Activated CD8-positive, alpha-beta memory T cell treated with anti-CD3 and anti-CD28 coated beads for 36 hours (primary cell): ENCODE results near the gene SPATA25. TPM values are rescaled to one million over a fixed set of nuclear protein-coding genes. Genes with fewer than 3 reads are reported as not detected.

ENCODE experiments used
- CTCF ChIA-PET: fragments of 350-600 bp; sonication (Branson Sonifier 250); formaldehyde crosslinking; loops from one replicate; lab custom pipeline; 2021; ENCODE audit warnings: antibody characterized with exemption; lab: Charles Lee
- POLR2A ChIA-PET: fragments of 350-600 bp; sonication (Branson Sonifier 250); formaldehyde crosslinking; loops from one replicate; lab custom pipeline; 2021; ENCODE audit warnings: antibody characterized with exemption; lab: Charles Lee
- total RNA-seq, 2 experiments: library from RNA; stranded (reverse); gene quantifications; one replicate each; pipeline ENCODE4 v1.2.3, GENCODE V29; 2021

The SPATA25 gene
- total RNA-seq, 2 experiments from 2014 or later, result 1.7 to 2.1 TPM

DNA sequence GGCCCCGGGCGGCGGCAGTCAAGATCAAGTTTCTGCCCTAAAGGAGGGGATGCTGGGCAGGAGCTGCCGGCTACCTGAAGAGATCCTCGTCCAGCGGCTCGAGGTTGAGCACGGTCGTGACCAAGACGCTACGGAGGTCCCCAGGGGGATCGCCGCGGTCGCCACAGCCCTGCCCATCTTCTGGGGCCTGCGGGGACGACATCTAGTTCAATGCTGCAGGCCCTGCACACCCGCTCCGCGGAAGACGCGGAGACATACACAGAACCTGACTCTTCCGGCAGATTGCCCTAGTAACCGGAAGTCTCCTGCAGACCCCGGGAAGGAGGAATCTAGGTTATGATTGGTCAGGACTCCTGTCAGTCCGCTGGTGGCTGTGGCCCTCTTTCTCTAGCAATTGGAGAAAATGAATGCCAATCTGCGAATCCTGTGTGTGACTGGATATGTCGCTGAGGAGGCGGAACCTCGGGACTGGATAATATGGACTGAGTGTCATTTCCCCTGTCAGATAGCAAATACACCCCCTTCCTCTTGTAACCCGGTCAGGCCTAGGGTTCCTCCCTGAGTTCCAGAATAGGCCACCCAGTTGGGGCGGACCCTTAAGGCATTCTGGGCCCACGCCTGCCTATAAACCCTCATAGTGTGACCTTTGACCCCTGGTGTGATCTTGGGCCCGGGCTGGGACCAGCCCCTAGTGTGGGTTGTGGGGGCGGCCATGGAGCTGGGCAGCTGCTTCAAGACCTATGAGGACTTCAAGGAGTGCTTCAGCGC lies 30.1 kb downstream of the SPATA25 start, which contains the start of the genes ACOT8 and ZSWIM3:
ACOT8 (minus strand) TSS at position 279 of the 768 bp plus-strand sequence; CDS start at position 202, 77 bp downstream.
ZSWIM3 (plus strand) TSS at position 501 of the 768 bp plus-strand sequence; CDS start at position 713, 212 bp downstream.
- CTCF ChIA-PET, result interaction anchor here (0.7 to 1.3 kb wide), 2 partner anchors 24 kb away, joined by 3 read pairs; partner anchors contain the start of gene ZSWIM1
- POLR2A ChIA-PET, result interaction anchor here (0.9 to 2.2 kb wide), 2 partner anchors 24 to 33 kb away, joined by 3 to 5 read pairs; partner anchors contain the start of gene ZSWIM1

DNA sequence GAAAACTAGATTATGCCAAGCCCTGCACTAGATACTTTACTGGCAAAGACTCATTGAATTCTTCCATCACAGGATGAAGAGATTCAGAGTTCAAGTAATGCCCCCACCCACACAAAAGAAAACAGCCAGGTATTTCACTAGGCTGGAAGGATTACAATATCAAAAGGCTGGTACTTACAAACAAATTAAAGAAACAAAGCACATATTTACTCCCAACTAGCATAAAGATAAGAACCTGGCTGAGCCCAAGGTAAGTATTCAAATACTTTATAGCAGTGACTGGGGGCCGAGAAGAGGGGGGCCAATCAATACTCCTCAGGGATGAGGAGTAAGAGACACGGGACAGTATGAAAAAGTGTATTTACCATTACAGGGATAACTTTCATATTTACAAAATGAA lies 33.9 kb downstream of the SPATA25 start:
- POLR2A ChIA-PET, result interaction anchor here (1.0 kb wide), 1 partner anchor 74 kb away, joined by 3 read pairs; no protein-coding TSS in a partner anchor
- CTCF ChIA-PET, result no interaction called here

DNA sequence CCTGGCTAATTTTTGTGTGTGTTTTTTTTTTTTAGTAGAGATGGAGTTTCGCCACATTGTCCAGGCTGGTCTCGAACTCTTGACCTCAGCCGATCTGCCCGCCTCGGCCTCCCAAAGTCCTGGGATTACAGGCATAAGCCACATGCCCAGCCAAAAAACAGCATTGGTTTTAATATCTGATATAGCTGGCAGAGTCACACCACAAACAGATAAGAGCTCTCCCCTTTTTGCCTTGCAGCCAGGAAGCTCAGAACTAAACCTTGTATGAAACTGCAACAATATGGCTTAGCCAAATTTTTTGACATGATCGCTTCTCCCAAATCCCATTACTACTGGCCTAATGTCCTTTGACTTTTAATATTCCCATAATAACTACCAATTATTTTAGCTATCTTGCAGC lies 35.1 kb downstream of the SPATA25 start:
- POLR2A ChIA-PET, result no interaction called here

DNA sequence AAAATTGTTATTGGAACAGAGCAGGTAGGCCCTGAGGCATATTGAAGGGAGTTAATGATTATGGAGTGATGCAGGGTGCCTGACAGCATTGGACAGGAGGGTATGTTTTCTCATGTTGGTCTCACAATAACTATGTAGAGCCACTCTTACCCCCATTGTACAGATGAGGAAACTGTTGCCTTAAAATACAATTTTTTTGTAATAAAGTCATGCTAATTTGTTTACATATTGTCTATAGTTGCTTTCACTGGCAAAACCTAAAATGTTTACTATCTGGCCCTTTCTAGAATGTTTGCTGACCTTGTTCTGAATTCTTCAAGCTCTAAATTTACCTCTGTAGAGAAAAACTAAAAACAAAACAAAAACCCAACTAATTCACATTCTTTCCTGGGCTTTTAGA lies 35.9 kb downstream of the SPATA25 start:
- CTCF ChIA-PET, result interaction anchor here (1.7 kb wide), 1 partner anchor 52 kb away, joined by 4 read pairs; no protein-coding TSS in a partner anchor
- POLR2A ChIA-PET, result interaction anchor here (0.6 kb wide), 1 partner anchor 114 kb away, joined by 3 read pairs; no protein-coding TSS in a partner anchor

More for the DNA sequence above, 35.1 kb downstream of the SPATA25 start:
- CTCF ChIA-PET, result interaction anchor here (0.8 to 1.7 kb wide), 2 partner anchors 53 to 113 kb away, joined by 3 to 4 read pairs; no protein-coding TSS in a partner anchor

DNA sequence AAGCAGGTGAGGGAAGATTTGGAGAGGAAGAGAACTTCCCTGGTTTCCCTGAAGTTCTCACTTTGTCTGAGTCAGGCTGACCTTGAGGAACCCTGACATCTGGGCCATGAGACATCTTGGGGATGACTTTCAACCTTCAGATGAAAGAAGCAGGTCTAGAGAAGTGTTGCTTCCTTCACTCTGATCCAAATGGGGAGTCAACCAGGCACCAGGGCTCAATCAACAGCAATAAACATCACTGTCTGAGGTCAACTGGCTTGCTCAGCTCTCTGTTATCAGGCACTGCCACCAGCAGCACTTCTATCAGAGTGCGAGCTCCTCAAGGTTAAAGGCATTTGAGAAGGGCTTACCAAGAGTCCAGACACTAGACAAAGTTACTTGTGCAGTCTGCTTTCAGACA lies 36.5 kb downstream of the SPATA25 start:
- POLR2A ChIA-PET, result interaction anchor here (0.6 kb wide), 1 partner anchor 115 kb away, joined by 3 read pairs; no protein-coding TSS in a partner anchor
- CTCF ChIA-PET, result no interaction called here

DNA sequence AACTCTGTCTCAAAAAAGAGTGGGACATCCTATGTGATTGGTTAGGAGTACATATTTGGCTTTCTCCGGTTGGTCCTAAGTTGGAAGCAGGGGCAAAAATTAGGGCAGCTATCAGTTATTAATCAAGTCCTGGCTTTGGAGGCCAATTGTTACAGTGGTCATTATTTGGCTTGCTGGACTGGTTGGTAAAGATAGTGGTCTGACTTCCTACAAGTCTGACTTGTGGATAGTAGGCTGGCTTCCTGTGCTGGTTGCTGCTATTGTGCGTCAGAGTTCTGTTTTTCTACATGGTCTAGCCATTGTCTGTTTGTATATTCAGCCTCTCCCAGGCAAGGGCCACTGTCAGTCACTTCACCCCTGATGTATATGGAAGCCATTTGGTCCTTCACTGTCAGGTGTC lies 37.2 kb downstream of the SPATA25 start:
- POLR2A ChIA-PET, result no interaction called here

GRCh38 chr20:45848969-45849582 lies 38.3 kb downstream of the SPATA25 start:
- ChIA-PET POLR2A (no interaction called here), CTCF (interaction anchor here (1.5 kb wide), 1 partner anchor 50 kb away, joined by 5 read pairs; no protein-coding TSS in a partner anchor)

More for the DNA sequence above, 37.2 kb downstream of the SPATA25 start:
- CTCF ChIA-PET, result no interaction called here

DNA sequence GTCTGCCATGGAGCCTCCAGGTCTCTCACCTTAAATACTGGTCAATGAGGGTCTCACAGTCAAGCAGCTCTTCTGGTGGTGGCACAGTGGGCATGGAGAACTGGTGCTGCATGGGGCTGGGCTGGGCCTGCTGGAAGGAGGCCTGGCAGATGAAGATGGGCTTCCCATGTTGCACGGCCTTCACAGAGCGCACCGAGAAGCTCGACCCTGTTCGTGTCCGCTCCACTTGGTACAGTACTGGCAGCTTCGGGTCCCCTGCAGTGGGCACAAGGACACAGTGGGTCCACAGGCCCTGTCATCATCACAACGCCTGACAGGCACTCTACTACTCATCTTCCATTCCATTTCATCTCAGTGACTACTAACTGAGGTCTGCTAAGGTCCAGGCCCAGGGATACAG lies 39.0 kb downstream of the SPATA25 start:
- CTCF ChIA-PET, result interaction anchor here (1.5 kb wide), 1 partner anchor 49 kb away, joined by 5 read pairs; no protein-coding TSS in a partner anchor
- POLR2A ChIA-PET, result no interaction called here

DNA sequence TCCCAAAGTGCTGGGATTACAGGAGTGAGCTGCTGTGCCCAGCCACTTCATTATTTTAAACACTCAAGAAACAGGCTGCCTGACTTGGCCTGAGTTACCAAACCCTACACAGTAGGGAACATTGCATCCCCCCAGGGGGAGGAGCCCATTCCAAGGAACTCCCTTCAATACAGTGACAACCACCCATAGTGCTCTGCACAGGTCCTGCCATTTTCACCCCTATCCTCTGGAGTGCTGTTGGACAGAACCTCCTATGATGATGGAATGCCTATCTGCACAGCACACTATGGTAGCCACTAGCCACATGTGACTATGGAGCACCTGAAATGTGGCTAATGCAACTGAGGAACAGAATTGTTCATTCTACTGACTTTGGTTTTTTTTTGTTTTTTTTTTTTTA lies 42.0 kb downstream of the SPATA25 start:
- ChIA-PET POLR2A (no interaction called here), CTCF (no interaction called here)

- CTCF ChIA-PET, result interaction anchor here (0.5 to 1.0 kb wide), 2 partner anchors 37 to 41 kb away, joined by 3 to 4 read pairs; partner anchors contain the start of gene ZSWIM1
These were observed 43.9 kb downstream of the SPATA25 start for GRCh38 chr20:45843506-45843905.

GRCh38 chr20:45842169-45842812 lies 45.1 kb downstream of the SPATA25 start:
- POLR2A ChIA-PET, result no interaction called here

More at GRCh38 chr20:45843506-45843905, 43.9 kb downstream of the SPATA25 start:
- POLR2A ChIA-PET, result no interaction called here

GRCh38 chr20:45841407-45842129 lies 45.9 kb downstream of the SPATA25 start:
- POLR2A ChIA-PET, result interaction anchor here (0.7 kb wide), 1 partner anchor 24 kb away, joined by 5 read pairs; no protein-coding TSS in a partner anchor
- CTCF ChIA-PET, result no interaction called here

More at GRCh38 chr20:45842169-45842812, 45.1 kb downstream of the SPATA25 start:
- CTCF ChIA-PET, result no interaction called here

DNA sequence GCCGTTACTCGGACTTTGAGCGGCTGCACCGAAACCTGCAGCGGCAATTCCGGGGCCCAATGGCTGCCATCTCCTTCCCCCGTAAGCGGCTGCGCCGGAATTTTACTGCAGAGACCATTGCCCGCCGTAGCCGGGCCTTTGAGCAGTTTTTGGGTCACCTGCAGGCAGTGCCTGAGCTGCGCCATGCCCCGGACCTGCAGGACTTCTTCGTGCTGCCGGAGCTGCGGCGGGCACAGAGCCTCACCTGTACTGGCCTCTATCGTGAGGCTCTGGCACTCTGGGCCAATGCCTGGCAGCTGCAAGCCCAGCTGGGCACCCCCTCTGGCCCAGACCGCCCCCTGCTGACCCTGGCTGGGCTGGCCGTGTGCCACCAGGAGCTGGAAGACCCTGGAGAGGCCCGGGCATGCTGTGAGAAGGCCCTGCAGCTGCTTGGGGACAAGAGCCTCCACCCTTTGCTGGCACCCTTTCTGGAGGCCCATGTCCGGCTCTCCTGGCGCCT lies 46.7 kb downstream of the SPATA25 start:
- ChIA-PET POLR2A (no interaction called here), CTCF (no interaction called here)

- CTCF ChIA-PET, result interaction anchor here (0.7 kb wide), 1 partner anchor 225 kb away, joined by 3 read pairs; no protein-coding TSS in a partner anchor
These were observed 50.6 kb downstream of the SPATA25 start for GRCh38 chr20:45836841-45837240.

More at GRCh38 chr20:45836841-45837240, 50.6 kb downstream of the SPATA25 start:
- POLR2A ChIA-PET, result no interaction called here
